HUES48 (cell line): ENCODE data around the gene CNOT2.
"Not testable (repeated sequence)": the region's sequence is repeated elsewhere in the genome, so short reads cannot be mapped to it uniquely, and the experiment has no call there.

ENCODE experiments used
- H3K27ac ChIP-seq: one replicate; pipeline ENCODE4 v1.7.0; 2013; ENCODE audit warnings: low read depth, low read length, inconsistent platforms
- H3K27me3 ChIP-seq: 2 replicates; pipeline ENCODE4 v1.6.1; 2013; ENCODE audit warnings: mild to moderate bottlenecking, low read length; ENCODE audit not compliant: control insufficient read depth, insufficient read depth
- H3K36me3 ChIP-seq: 2 replicates; pipeline ENCODE4 v1.6.1; 2013; ENCODE audit warnings: low read length; ENCODE audit not compliant: control insufficient read depth, insufficient read depth
- H3K4me1 ChIP-seq: 2 replicates; pipeline ENCODE4 v1.6.1; 2013; ENCODE audit warnings: mild to moderate bottlenecking, low read length; ENCODE audit not compliant: control insufficient read depth, insufficient read depth
- H3K4me3 ChIP-seq: 2 replicates; pipeline ENCODE4 v1.5.1; 2013; ENCODE audit warnings: mild to moderate bottlenecking, low read depth, low read length
- H3K9ac ChIP-seq: 2 replicates; pipeline ENCODE4 v1.6.1; 2013; ENCODE audit warnings: mild to moderate bottlenecking, low read depth, low read length, moderate library complexity
- H3K9me3 ChIP-seq: 2 replicates; pipeline ENCODE4 v1.6.1; 2013; ENCODE audit warnings: low read length; ENCODE audit not compliant: control insufficient read depth, insufficient read depth

The CNOT2 gene

GRCh38 chr12:70366581-70367257, 123.5 kb downstream of the CNOT2 start:
- Histone ChIP-seq H3K27me3 (peaks cover 27% of the 10 kb centered on the region), H3K36me3 (no peaks in the 10 kb centered on the region), H3K4me1 (peaks cover 13% of the 10 kb centered on the region), H3K9ac (peak overlapping the region; percentile 41), H3K4me3 (peak overlapping the region; percentile 78), H3K9me3 (no peaks in the 10 kb centered on the region), H3K27ac (peak overlapping the region; percentile 55)

- Histone ChIP-seq H3K27me3 (peaks cover 27% of the 10 kb centered on the region), H3K36me3 (no peaks in the 10 kb centered on the region), H3K9ac (peak overlapping the region; percentile 41), H3K4me3 (peak overlapping the region; percentile 78), H3K9me3 (no peaks in the 10 kb centered on the region), H3K27ac (peak overlapping the region; percentile 40), H3K4me1 (peaks cover 13% of the 10 kb centered on the region)
Observed at GRCh38 chr12:70367258-70368141, 124.3 kb downstream of the CNOT2 start.

GRCh38 chr12:70372881-70373280, 129.6 kb downstream of the CNOT2 start:
- Histone ChIP-seq H3K9ac (no peak overlapping the region), H3K9me3 (no peaks in the 10 kb centered on the region), H3K27ac (no peak overlapping the region), H3K27me3 (peaks cover 1% of the 10 kb centered on the region; the same call in 1 of the 2 replicates), H3K4me3 (no peak overlapping the region), H3K36me3 (no peaks in the 10 kb centered on the region), H3K4me1 (peaks cover 5% of the 10 kb centered on the region; the same call in 1 of the 2 replicates)

GRCh38 chr12:70379846-70380245, 136.6 kb downstream of the CNOT2 start:
- Histone ChIP-seq H3K9ac (no peak overlapping the region), H3K4me1 (no peaks in the 10 kb centered on the region; the same call in 1 of the 2 replicates), H3K36me3 (no peaks in the 10 kb centered on the region), H3K27ac (no peak overlapping the region), H3K4me3 (no peak overlapping the region), H3K27me3 (no peaks in the 10 kb centered on the region), H3K9me3 (no peaks in the 10 kb centered on the region; the same call in 1 of the 2 replicates)

GRCh38 chr12:70383484-70383883, 140.3 kb downstream of the CNOT2 start:
- Histone ChIP-seq H3K4me1 (no peaks in the 10 kb centered on the region; the same call in 1 of the 2 replicates), H3K27ac (no peak overlapping the region), H3K9ac (no peak overlapping the region), H3K9me3 (no peaks in the 10 kb centered on the region; the same call in 1 of the 2 replicates), H3K27me3 (no peaks in the 10 kb centered on the region), H3K36me3 (no peaks in the 10 kb centered on the region), H3K4me3 (no peak overlapping the region)

GRCh38 chr12:70383886-70384285, 140.7 kb downstream of the CNOT2 start:
- H3K9me3 ChIP-seq: no peaks in the 10 kb centered on the region; the same call in 1 of the 2 replicates
- H3K4me1 ChIP-seq: no peaks in the 10 kb centered on the region; the same call in 1 of the 2 replicates
- no peaks in the 10 kb centered on the region for H3K36me3 ChIP-seq
- H3K27me3 ChIP-seq: no peaks in the 10 kb centered on the region
- H3K27ac ChIP-seq: no peak overlapping the region
- no peak overlapping the region for H3K4me3 ChIP-seq
- H3K9ac ChIP-seq: no peak overlapping the region

GRCh38 chr12:70386771-70387170, 143.5 kb downstream of the CNOT2 start:
- Histone ChIP-seq H3K27me3 (no peaks in the 10 kb centered on the region), H3K9ac (no peak overlapping the region), H3K9me3 (no peaks in the 10 kb centered on the region), H3K36me3 (no peaks in the 10 kb centered on the region), H3K4me3 (no peak overlapping the region), H3K27ac (no peak overlapping the region), H3K4me1 (no peaks in the 10 kb centered on the region; the same call in 1 of the 2 replicates)

- H3K9me3 ChIP-seq: no peaks in the 10 kb centered on the region
- peaks cover 3% of the 10 kb centered on the region; the same call in 1 of the 2 replicates for H3K4me1 ChIP-seq
- H3K27ac ChIP-seq: no peak overlapping the region
- H3K36me3 ChIP-seq: no peaks in the 10 kb centered on the region
- H3K27me3 ChIP-seq: no peaks in the 10 kb centered on the region
- no peak overlapping the region for H3K4me3 ChIP-seq
- H3K9ac ChIP-seq: no peak overlapping the region
Observed at GRCh38 chr12:70389678-70390077, 146.4 kb downstream of the CNOT2 start.

- H3K4me3 ChIP-seq, H3K4me1 ChIP-seq, H3K9ac ChIP-seq, H3K27me3 ChIP-seq, H3K27ac ChIP-seq, H3K36me3 ChIP-seq, H3K9me3 ChIP-seq: not testable (repeated sequence)
Observed at GRCh38 chr12:70392631-70393030, 149.4 kb downstream of the CNOT2 start.

GRCh38 chr12:70393787-70394499, 150.7 kb downstream of the CNOT2 start:
- no peaks in the 10 kb centered on the region for H3K9me3 ChIP-seq
- H3K36me3 ChIP-seq: no peaks in the 10 kb centered on the region; the same call in 1 of the 2 replicates
- no peaks in the 10 kb centered on the region for H3K27me3 ChIP-seq
- H3K4me1 ChIP-seq: peaks cover 3% of the 10 kb centered on the region; the same call in 1 of the 2 replicates
- H3K9ac ChIP-seq: no peak overlapping the region
- no peak overlapping the region for H3K4me3 ChIP-seq
- H3K27ac ChIP-seq: no peak overlapping the region
